Parathyroid adenoma (tissue), 2 donors: Measurements from ENCODE around the gene TMEM258.

Experiments used
- H2AFZ ChIP-seq: fragments of 300-600 bp; sonication (generic); one replicate; pipeline ENCODE4 v1.7.0; 2017; ENCODE audit warnings: antibody characterized with exemption, mild to moderate bottlenecking
- H3K27ac ChIP-seq: fragments of 300-600 bp; sonication (generic); one replicate; pipeline ENCODE4 v1.7.0; 2017
- H3K27me3 ChIP-seq: fragments of 300-600 bp; sonication (generic); one replicate; pipeline ENCODE4 v1.7.0; 2017; ENCODE audit warnings: low read length; ENCODE audit not compliant: control insufficient read depth, insufficient read depth
- H3K36me3 ChIP-seq: fragments of 300-600 bp; sonication (generic); one replicate; pipeline ENCODE4 v1.7.0; 2017; ENCODE audit warnings: low read length; ENCODE audit not compliant: control insufficient read depth, insufficient read depth
- H3K4me1 ChIP-seq: fragments of 300-600 bp; sonication (generic); one replicate; pipeline ENCODE4 v1.7.0; 2017; ENCODE audit warnings: control low read depth
- H3K4me2 ChIP-seq: fragments of 300-600 bp; sonication (generic); one replicate; pipeline ENCODE4 v1.7.0; 2017; ENCODE audit warnings: low read length
- H3K4me3 ChIP-seq: fragments of 300-600 bp; sonication (generic); one replicate; pipeline ENCODE4 v1.7.0; 2017; ENCODE audit warnings: low read depth, low read length
- H3K79me2 ChIP-seq: fragments of 300-600 bp; sonication (generic); one replicate; pipeline ENCODE4 v1.7.0; 2017; ENCODE audit warnings: control low read depth
- H3K9ac ChIP-seq: fragments of 300-600 bp; sonication (generic); one replicate; pipeline ENCODE4 v1.7.0; 2017; ENCODE audit warnings: mild to moderate bottlenecking
- H3K9me3 ChIP-seq: fragments of 300-600 bp; sonication (generic); one replicate; pipeline ENCODE4 v1.7.0; 2017; ENCODE audit warnings: low read length; ENCODE audit not compliant: control insufficient read depth
- TF ChIP-seq, protein P1 (sequence below): fragments of 300-600 bp; sonication (generic); IDR thresholded peaks from one replicate; pipeline ENCODE4 v1.7.0; 2017; ENCODE audit warnings: antibody characterized with exemption, mild to moderate bottlenecking
- donor health status: primary hyperparathyroidism.

TMEM258 gene

DNA sequence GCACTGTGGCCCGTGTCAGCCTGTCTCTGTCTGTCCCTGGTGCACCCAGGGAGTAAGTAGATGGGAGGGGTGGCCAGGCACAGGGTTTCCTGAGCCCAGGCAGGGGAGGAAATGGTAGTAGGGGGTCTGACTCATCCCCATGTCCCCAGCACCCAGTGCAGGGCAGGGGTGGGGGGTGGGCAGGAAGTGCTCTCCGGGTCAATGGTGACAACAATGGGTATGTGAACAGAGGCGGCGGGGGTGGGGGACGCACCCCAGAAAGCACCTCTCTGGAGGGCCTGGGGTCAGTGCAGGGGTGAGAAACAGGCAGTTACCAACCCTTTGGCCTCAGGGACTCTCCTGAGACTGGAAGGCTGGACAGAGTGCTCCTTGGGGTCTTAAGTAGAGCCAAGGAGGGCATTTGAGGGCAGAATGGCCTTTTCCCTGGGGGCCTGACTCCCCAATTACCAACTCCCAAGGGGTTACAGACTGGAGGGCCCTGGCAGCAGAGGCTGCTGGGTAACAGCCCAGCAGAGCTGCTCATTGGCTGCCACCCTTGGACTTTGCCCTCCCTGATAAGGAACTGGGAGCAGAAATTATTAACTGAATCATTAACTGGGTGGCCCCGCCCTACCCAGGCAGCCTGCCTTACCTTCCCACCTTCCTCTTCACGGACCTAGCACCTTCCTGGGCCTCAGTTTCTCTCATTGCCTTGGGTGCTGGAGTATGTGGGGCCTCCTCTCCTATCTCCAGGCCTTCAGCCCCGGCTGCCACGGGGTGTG is 35.8 kb downstream of the TMEM258 start:
- H2AFZ ChIP-seq = no peak overlapping the region
- no peaks in the 10 kb centered on the region for H3K79me2 ChIP-seq
- no peaks in the 10 kb centered on the region for H3K36me3 ChIP-seq
- no peak overlapping the region for H3K4me2 ChIP-seq
- H3K27me3 ChIP-seq = no peaks in the 10 kb centered on the region
- TF ChIP-seq, protein P1, sequence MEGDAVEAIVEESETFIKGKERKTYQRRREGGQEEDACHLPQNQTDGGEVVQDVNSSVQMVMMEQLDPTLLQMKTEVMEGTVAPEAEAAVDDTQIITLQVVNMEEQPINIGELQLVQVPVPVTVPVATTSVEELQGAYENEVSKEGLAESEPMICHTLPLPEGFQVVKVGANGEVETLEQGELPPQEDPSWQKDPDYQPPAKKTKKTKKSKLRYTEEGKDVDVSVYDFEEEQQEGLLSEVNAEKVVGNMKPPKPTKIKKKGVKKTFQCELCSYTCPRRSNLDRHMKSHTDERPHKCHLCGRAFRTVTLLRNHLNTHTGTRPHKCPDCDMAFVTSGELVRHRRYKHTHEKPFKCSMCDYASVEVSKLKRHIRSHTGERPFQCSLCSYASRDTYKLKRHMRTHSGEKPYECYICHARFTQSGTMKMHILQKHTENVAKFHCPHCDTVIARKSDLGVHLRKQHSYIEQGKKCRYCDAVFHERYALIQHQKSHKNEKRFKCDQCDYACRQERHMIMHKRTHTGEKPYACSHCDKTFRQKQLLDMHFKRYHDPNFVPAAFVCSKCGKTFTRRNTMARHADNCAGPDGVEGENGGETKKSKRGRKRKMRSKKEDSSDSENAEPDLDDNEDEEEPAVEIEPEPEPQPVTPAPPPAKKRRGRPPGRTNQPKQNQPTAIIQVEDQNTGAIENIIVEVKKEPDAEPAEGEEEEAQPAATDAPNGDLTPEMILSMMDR = no peak
- H3K9me3 ChIP-seq = no peaks in the 10 kb centered on the region
- H3K4me3 ChIP-seq = no peak overlapping the region
- no peaks in the 10 kb centered on the region for H3K4me1 ChIP-seq
- no peak overlapping the region for H3K9ac ChIP-seq
- H3K27ac ChIP-seq = no peak overlapping the region

DNA sequence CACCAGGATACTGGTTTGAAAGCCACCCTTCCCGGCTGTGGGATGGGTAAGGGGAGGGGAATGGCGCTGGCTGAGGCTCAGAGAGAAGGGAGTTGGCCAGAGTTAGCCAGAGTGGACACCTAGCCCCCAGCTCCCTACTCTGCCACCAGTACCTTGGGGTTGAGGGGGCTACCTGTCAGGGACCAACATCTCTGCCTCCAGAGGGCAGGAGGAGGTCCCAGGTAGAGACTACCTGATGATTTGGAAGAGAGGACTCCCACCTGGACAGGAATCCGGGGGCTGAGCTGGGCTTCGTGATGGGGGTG is 36.3 kb downstream of the TMEM258 start:
- Histone ChIP-seq H2AFZ (no peak overlapping the region), H3K4me2 (no peak overlapping the region), H3K4me3 (no peak overlapping the region), H3K9me3 (no peaks in the 10 kb centered on the region), H3K79me2 (no peaks in the 10 kb centered on the region), H3K27ac (no peak overlapping the region), H3K4me1 (no peaks in the 10 kb centered on the region), H3K36me3 (no peaks in the 10 kb centered on the region), H3K27me3 (no peaks in the 10 kb centered on the region), H3K9ac (no peak overlapping the region)
- TF ChIP-seq, protein P1 = no peak

DNA sequence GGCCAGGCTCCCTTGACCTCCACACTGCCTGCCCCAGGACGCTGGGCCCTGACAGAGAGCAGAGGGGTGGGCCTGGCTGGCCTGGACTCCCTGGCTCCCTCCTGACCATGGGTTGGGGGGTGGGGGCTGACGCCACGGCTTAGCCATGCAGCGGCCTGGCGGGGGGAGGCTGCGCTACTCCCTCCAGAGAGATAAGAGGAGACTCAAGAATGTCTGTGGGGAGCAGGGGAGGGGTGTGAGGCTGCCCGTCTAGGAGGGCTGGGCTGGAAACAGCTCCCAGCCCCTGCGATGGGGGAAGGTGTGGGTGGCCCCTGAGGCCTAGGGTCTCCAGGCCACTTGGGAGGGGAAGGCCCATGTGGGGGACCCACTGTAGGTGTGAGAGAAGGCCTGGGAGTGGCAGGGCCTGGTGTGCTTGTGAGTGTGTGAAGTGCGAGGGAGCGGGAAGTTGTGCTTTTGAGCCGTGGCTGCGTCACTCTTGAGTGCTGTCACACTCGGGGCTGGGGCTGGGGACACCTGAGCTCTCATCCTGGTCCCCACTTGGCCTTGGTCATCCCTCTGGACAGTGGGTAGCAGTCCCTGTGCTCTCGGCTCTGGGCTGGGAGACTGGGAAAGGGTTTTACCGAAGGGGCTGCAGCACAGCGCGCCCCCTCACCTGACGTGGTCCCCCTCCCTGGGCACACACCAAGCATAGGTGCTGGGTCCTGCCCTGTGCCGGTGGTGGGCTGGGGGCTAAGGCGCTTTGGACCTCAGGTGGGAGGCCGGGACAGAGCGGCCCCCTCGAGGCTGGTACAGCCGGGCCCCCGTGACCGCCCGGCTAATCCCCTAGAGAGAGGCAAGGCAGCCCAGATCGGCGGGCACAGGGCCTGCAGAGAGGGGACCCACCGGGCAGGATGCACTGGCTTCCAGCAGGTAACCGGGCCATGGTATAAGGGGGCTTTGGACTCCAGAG is 37.6 kb downstream of the TMEM258 start:
- H3K79me2 ChIP-seq = no peaks in the 10 kb centered on the region
- H3K9ac ChIP-seq = no peak overlapping the region
- H3K4me1 ChIP-seq = no peaks in the 10 kb centered on the region
- no peak overlapping the region for H3K4me3 ChIP-seq
- H3K36me3 ChIP-seq = no peaks in the 10 kb centered on the region
- no peak overlapping the region for H3K27ac ChIP-seq
- H3K9me3 ChIP-seq = no peaks in the 10 kb centered on the region
- TF ChIP-seq, protein P1 = no peak
- no peak overlapping the region for H2AFZ ChIP-seq
- H3K4me2 ChIP-seq = no peak overlapping the region
- no peaks in the 10 kb centered on the region for H3K27me3 ChIP-seq

DNA sequence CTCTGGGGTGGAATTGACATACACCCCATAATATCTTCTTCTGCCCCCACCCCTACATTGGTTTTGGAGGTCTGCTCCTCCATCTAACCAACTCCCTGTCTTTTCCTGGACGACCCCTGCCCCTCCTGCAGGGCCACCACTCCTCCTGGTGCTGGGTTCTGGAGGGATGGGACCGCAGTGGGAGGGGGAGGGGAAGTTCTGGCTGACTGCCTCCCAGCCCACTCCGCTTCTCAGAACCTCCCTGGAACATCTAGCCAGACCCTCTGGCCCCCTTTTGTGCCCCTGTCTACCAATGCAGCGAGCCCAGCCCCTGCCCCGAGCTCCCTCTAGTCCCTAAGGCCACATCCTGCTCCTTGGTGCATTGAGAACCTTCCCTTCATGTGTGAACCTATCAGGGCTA is 38.7 kb downstream of the TMEM258 start:
- Histone ChIP-seq H3K27ac (no peak overlapping the region), H3K9ac (no peak overlapping the region), H3K27me3 (no peaks in the 10 kb centered on the region), H3K4me2 (no peak overlapping the region), H3K9me3 (no peaks in the 10 kb centered on the region), H3K79me2 (no peaks in the 10 kb centered on the region), H2AFZ (no peak overlapping the region), H3K36me3 (no peaks in the 10 kb centered on the region), H3K4me1 (no peaks in the 10 kb centered on the region), H3K4me3 (no peak overlapping the region)
- TF ChIP-seq, protein P1 = no peak
